ENCODE measurements around the gene CNKSR3.

The CNKSR3 gene

DNA sequence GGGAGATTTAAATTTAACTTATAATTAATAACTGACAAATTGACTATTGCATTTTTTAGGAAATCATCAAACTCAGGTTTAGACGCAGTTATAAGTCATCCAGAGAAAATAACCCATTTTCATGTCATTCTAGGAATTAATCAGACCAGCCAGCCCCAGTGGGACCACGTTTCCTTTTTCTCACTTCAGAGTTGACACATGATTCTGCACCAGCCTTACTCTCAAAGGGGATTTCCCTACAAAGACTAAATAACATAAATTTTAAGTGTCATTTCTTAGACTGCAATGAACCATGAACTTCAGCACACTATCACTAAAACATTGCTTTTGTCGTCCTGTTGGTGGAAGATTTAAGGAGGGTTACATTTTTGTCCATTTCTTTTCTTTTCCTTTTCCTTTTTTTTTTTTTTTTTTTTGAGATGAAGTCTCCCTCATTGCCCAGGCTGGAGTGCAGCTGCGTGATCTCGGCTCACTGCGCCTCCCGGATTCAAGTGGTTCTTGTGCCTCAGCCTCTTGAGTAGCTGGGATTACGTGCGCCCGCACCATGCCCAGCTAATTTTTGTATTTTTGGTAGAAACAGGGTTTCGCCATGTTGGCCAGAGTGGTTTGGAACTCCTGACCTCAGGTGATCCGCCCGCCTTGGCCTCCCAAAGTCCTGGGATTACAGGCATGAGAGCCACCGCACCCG lies 157.4 kb downstream of the CNKSR3 start:
- TF ChIP-seq TEAD4 (IDR thresholded peaks at IDR 0.05) (no peak), TAF1 (IDR thresholded peaks at IDR 0.05; ENCODE audit: low read depth) (no peak), EP300 (IDR thresholded peaks at IDR 0.05; ENCODE audit: borderline replicate concordance) (no peak), TCF12 (IDR thresholded peaks at IDR 0.05; ENCODE audit: low read depth) (no peak), ZBTB7A (IDR thresholded peaks at IDR 0.05; ENCODE audit: low read depth) (no peak), EGR1 (IDR thresholded peaks at IDR 0.05) (no peak), RAD21 (IDR thresholded peaks at IDR 0.05; ENCODE audit: low read depth) (no peak), NFIC (IDR thresholded peaks at IDR 0.05) (no peak), CREB1 (IDR thresholded peaks at IDR 0.05; ENCODE audit: low read depth) (no peak), CEBPB (IDR thresholded peaks at IDR 0.05) (no peak), YY1 (IDR thresholded peaks at IDR 0.05; ENCODE audit: low read depth) (no peak), FOXM1 (IDR thresholded peaks at IDR 0.05; ENCODE audit: borderline replicate concordance, low read depth) (no peak)
- TF ChIP-seq, protein P1, sequence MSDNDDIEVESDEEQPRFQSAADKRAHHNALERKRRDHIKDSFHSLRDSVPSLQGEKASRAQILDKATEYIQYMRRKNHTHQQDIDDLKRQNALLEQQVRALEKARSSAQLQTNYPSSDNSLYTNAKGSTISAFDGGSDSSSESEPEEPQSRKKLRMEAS (IDR thresholded peaks at IDR 0.05) = no peak
- TF ChIP-seq, protein P2, sequence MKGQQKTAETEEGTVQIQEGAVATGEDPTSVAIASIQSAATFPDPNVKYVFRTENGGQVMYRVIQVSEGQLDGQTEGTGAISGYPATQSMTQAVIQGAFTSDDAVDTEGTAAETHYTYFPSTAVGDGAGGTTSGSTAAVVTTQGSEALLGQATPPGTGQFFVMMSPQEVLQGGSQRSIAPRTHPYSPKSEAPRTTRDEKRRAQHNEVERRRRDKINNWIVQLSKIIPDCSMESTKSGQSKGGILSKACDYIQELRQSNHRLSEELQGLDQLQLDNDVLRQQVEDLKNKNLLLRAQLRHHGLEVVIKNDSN (IDR thresholded peaks at IDR 0.05) = no peak
- TF ChIP-seq, protein P3, sequence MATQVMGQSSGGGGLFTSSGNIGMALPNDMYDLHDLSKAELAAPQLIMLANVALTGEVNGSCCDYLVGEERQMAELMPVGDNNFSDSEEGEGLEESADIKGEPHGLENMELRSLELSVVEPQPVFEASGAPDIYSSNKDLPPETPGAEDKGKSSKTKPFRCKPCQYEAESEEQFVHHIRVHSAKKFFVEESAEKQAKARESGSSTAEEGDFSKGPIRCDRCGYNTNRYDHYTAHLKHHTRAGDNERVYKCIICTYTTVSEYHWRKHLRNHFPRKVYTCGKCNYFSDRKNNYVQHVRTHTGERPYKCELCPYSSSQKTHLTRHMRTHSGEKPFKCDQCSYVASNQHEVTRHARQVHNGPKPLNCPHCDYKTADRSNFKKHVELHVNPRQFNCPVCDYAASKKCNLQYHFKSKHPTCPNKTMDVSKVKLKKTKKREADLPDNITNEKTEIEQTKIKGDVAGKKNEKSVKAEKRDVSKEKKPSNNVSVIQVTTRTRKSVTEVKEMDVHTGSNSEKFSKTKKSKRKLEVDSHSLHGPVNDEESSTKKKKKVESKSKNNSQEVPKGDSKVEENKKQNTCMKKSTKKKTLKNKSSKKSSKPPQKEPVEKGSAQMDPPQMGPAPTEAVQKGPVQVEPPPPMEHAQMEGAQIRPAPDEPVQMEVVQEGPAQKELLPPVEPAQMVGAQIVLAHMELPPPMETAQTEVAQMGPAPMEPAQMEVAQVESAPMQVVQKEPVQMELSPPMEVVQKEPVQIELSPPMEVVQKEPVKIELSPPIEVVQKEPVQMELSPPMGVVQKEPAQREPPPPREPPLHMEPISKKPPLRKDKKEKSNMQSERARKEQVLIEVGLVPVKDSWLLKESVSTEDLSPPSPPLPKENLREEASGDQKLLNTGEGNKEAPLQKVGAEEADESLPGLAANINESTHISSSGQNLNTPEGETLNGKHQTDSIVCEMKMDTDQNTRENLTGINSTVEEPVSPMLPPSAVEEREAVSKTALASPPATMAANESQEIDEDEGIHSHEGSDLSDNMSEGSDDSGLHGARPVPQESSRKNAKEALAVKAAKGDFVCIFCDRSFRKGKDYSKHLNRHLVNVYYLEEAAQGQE (IDR thresholded peaks at IDR 0.05; ENCODE audit: low read depth) = no peak

DNA sequence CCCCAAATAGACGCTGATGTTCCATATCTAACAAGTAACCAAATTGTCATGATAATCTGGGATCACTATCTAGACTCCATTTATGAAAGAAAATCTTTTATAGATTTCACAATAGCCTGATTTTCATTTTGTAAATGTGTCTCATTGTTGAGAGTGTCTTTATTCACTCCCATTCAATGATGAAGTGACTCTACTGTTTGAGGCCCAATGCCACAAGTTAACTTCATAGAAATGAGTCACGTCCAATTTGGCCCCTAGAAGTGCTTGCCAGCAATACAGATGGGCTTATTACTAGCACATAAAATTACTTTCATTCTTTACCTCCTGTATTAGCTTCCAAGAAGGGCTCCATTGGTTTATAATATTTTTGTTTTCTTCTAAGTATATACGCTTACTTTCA lies 160.2 kb downstream of the CNKSR3 start:
- TF ChIP-seq YY1 (IDR thresholded peaks at IDR 0.05; ENCODE audit: low read depth) (no peak), FOXM1 (IDR thresholded peaks at IDR 0.05; ENCODE audit: borderline replicate concordance, low read depth) (no peak), EGR1 (IDR thresholded peaks at IDR 0.05) (no peak), RAD21 (IDR thresholded peaks at IDR 0.05; ENCODE audit: low read depth) (no peak), TCF12 (IDR thresholded peaks at IDR 0.05; ENCODE audit: low read depth) (no peak), CREB1 (IDR thresholded peaks at IDR 0.05; ENCODE audit: low read depth) (no peak)
- TF ChIP-seq, protein P3 (IDR thresholded peaks at IDR 0.05; ENCODE audit: low read depth) = no peak
- TF ChIP-seq, protein P2 (IDR thresholded peaks at IDR 0.05) = no peak
- TF ChIP-seq, protein P1 (IDR thresholded peaks at IDR 0.05) = no peak

DNA sequence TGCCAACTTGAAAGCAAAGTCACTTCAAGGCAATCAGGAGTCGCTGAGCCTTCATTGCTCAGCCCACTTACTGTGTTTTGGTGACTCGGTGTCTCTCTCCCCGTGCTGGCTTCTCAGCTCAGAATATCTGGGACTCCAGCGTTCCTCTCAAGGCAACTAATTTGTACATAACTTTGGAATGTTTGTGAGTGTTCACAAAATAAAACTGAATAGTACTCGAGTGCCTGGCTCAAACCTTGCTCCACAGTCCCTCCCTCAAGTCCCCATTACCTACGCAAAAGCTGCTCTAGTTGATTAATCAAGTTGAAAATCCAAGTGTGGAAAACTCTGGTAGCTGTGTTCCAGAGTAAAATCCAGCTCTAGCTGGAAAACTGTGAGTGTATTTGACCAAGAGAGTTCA lies 162.5 kb downstream of the CNKSR3 start:
- no peak for TF ChIP-seq CEBPB (IDR thresholded peaks at IDR 0.05)
- no peak for TF ChIP-seq CREB1 (IDR thresholded peaks at IDR 0.05; ENCODE audit: low read depth)
- TF ChIP-seq, protein P1 (IDR thresholded peaks at IDR 0.05) = no peak
- no peak for TF ChIP-seq EGR1 (IDR thresholded peaks at IDR 0.05)
- TF ChIP-seq EP300 (IDR thresholded peaks at IDR 0.05; ENCODE audit: borderline replicate concordance) = no peak
- no peak for TF ChIP-seq ZBTB7A (IDR thresholded peaks at IDR 0.05; ENCODE audit: low read depth)
- TF ChIP-seq YY1 (IDR thresholded peaks at IDR 0.05; ENCODE audit: low read depth) = no peak
- TF ChIP-seq NFIC (IDR thresholded peaks at IDR 0.05) = no peak
- no peak for TF ChIP-seq TEAD4 (IDR thresholded peaks at IDR 0.05)
- no peak for TF ChIP-seq RAD21 (IDR thresholded peaks at IDR 0.05; ENCODE audit: low read depth)
- TF ChIP-seq, protein P3 (IDR thresholded peaks at IDR 0.05; ENCODE audit: low read depth) = no peak

DNA sequence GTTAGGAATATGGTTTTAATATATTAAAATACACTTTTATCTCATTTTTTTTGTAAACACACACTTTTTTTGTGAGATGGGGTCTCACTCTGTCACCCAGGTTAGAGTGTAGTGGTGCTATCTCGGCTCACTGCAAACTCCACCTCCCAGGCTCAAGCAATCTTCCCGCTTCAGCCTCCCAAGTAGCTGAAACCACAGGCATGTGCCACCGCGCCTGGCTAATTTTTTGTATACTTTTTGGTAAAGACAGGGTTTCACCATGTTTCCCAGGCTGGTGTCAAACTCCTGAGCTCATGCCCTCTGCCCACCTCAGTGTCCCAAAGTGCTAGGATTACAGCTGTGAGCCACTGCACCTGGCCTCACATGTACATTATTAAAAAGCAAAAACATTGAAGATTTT lies 164.7 kb downstream of the CNKSR3 start:
- no peak for TF ChIP-seq YY1 (IDR thresholded peaks at IDR 0.05; ENCODE audit: low read depth)
- no peak for TF ChIP-seq ZBTB7A (IDR thresholded peaks at IDR 0.05; ENCODE audit: low read depth)
- no peak for TF ChIP-seq TCF12 (IDR thresholded peaks at IDR 0.05; ENCODE audit: low read depth)
- TF ChIP-seq TEAD4 (IDR thresholded peaks at IDR 0.05) = no peak
- no peak for TF ChIP-seq CEBPB (IDR thresholded peaks at IDR 0.05)
- no peak for TF ChIP-seq TAF1 (IDR thresholded peaks at IDR 0.05; ENCODE audit: low read depth)
- TF ChIP-seq EP300 (IDR thresholded peaks at IDR 0.05; ENCODE audit: borderline replicate concordance) = no peak
- TF ChIP-seq, protein P3 (IDR thresholded peaks at IDR 0.05; ENCODE audit: low read depth) = no peak
- no peak for TF ChIP-seq EGR1 (IDR thresholded peaks at IDR 0.05)
- no peak for TF ChIP-seq CREB1 (IDR thresholded peaks at IDR 0.05; ENCODE audit: low read depth)
- no peak for TF ChIP-seq FOXM1 (IDR thresholded peaks at IDR 0.05; ENCODE audit: borderline replicate concordance, low read depth)
- no peak for TF ChIP-seq RAD21 (IDR thresholded peaks at IDR 0.05; ENCODE audit: low read depth)
- TF ChIP-seq, protein P2 (IDR thresholded peaks at IDR 0.05) = no peak
- TF ChIP-seq, protein P1 (IDR thresholded peaks at IDR 0.05) = no peak
- no peak for TF ChIP-seq NFIC (IDR thresholded peaks at IDR 0.05)
